HG03196 (cell line): Measurements from ENCODE around the gene UCP3.

Source experiments
- ATAC-seq: cut with Tn5 transposase; IDR thresholded peaks from one replicate; pipeline ENCODE4 v1.9.1; 2021; ENCODE audit not compliant: unreplicated experiment

Gene UCP3

GRCh38 chr11:73980001-73980961 is 28.6 kb downstream of the UCP3 start:
- ATAC-seq = peak; percentile 32

GRCh38 chr11:73978576-73979086 is 30.3 kb downstream of the UCP3 start:
- ATAC-seq = no peak

- ATAC-seq = no peak
Observed at GRCh38 chr11:73977856-73978519, 30.9 kb downstream of the UCP3 start.

GRCh38 chr11:73976451-73977151 is 32.3 kb downstream of the UCP3 start:
- no peak for ATAC-seq

- no peak for ATAC-seq
Observed at GRCh38 chr11:73975479-73975757, 33.5 kb downstream of the UCP3 start.

- ATAC-seq = no peak
Observed at GRCh38 chr11:73974604-73975478, 34.0 kb downstream of the UCP3 start.

GRCh38 chr11:73972620-73973449 is 36.0 kb downstream of the UCP3 start:
- ATAC-seq = no peak

- ATAC-seq = no peak
Observed at GRCh38 chr11:73972187-73972586, 36.7 kb downstream of the UCP3 start.

GRCh38 chr11:73971175-73971719 is 37.6 kb downstream of the UCP3 start:
- ATAC-seq = no peak

- no peak for ATAC-seq
Observed at GRCh38 chr11:73969991-73970800, 38.7 kb downstream of the UCP3 start.

- ATAC-seq = no peak
Observed at GRCh38 chr11:73969091-73969490, 39.8 kb downstream of the UCP3 start.

GRCh38 chr11:73968356-73968966 is 40.4 kb downstream of the UCP3 start:
- no peak for ATAC-seq

- ATAC-seq = no peak
Observed at GRCh38 chr11:73965764-73966121, 43.1 kb downstream of the UCP3 start.

GRCh38 chr11:73965076-73965763 is 43.7 kb downstream of the UCP3 start:
- ATAC-seq = no peak

- no peak for ATAC-seq
Observed at GRCh38 chr11:73963861-73964260, 45.0 kb downstream of the UCP3 start.

GRCh38 chr11:73962101-73962705 is 46.7 kb downstream of the UCP3 start:
- no peak for ATAC-seq

- ATAC-seq = no peak
Observed at GRCh38 chr11:73961321-73961720, 47.6 kb downstream of the UCP3 start.
